Endothelial cell of umbilical vein (primary cell): ENCODE results near the gene SPG7. TPM values are rescaled to one million over a fixed set of nuclear protein-coding genes. Genes with fewer than 3 reads are reported as not detected.

Experiments used
- BruUV-seq: library from RNA; stranded (reverse); fragments of 400-500 nt; replicated peaks from 2 replicates; lab custom pipeline; 2021; lab: Mats Ljungman, UMichigan
- CTCF ChIA-PET: fragments of 300-600, 350-600 bp; sonication (Branson Sonifier 250); formaldehyde crosslinking; loops from one replicate; lab custom pipeline; 2021; ENCODE audit warnings: antibody characterized with exemption, inconsistent platforms; lab: Charles Lee
- POLR2A ChIA-PET: fragments of 300-600, 350-600 bp; sonication (Branson Sonifier 250); formaldehyde crosslinking; loops from one replicate; lab custom pipeline; 2021; ENCODE audit warnings: antibody characterized with exemption, inconsistent platforms; lab: Charles Lee
- DNase-seq: peaks from one replicate; pipeline ENCODE4 v3.0.0-alpha.2; 2011; ENCODE audit warnings: low read depth, low spot score
- FAIRE-seq: peaks from 2 replicates; lab custom pipeline; 2011; peaks lifted over from hg19 to GRCh38; lab: Jason Lieb, UNC
- H2AFZ ChIP-seq: 2 replicates; pipeline ENCODE4 v1.6.0; 2012; ENCODE audit warnings: low read depth, low read length, control low read depth, inconsistent platforms
- H3K27ac ChIP-seq: 2 replicates; pipeline ENCODE4 v1.5.1; 2011; ENCODE audit warnings: low read depth, mild to moderate bottlenecking, control low read depth, low read length, moderate library complexity; ENCODE audit not compliant: insufficient read depth
- H3K27me3 ChIP-seq, 2 experiments: 2 replicates each; pipeline versions ENCODE4 v1.6.0 to v1.6.1; 2011; ENCODE audit warnings: low read length in 2 of 2, mixed read lengths in 1 of 2; ENCODE audit not compliant: control insufficient read depth in 2 of 2, insufficient read depth in 2 of 2
- H3K36me3 ChIP-seq, 2 experiments: 2 replicates in 1 of 2; 3 replicates in 1 of 2; pipeline ENCODE4 v1.5.1; 2011; ENCODE audit warnings: low read length in 2 of 2, mild to moderate bottlenecking in 1 of 2, moderate library complexity in 1 of 2; ENCODE audit not compliant: control insufficient read depth in 2 of 2, insufficient read depth in 2 of 2; ENCODE audit errors: extremely low read depth in 1 of 2
- H3K4me1 ChIP-seq: 3 replicates; pipeline ENCODE4 v1.5.1; 2011; ENCODE audit warnings: mild to moderate bottlenecking, low read length; ENCODE audit not compliant: control insufficient read depth, insufficient read depth; ENCODE audit errors: extremely low read depth
- H3K4me2 ChIP-seq: 2 replicates; pipeline ENCODE4 v1.6.1; 2011; ENCODE audit warnings: low read length, control low read depth, mixed read lengths; ENCODE audit not compliant: insufficient read depth
- H3K4me3 ChIP-seq, 3 experiments: fragments of 200-600 bp in 1 of 3; sonication (generic), shearing (Covaris generic) in 1 of 3; replicated peaks in 1 of 3; 2 replicates each; pipeline ENCODE4 v1.5.1; 2011 to 2016; ENCODE audit warnings: control low read depth in 3 of 3, low read length in 3 of 3, mild to moderate bottlenecking in 2 of 3, inconsistent platforms in 1 of 3, low read depth in 1 of 3, moderate library complexity in 1 of 3; ENCODE audit not compliant: insufficient read depth in 1 of 3
- H3K79me2 ChIP-seq: 2 replicates; pipeline ENCODE4 v1.6.0; 2012; ENCODE audit warnings: low read length, inconsistent platforms; ENCODE audit not compliant: control insufficient read depth, insufficient read depth
- H3K9ac ChIP-seq: replicated peaks from 2 replicates; pipeline ENCODE3; 2011; ENCODE audit warnings: low read length, control low read depth; ENCODE audit not compliant: insufficient read depth; ENCODE audit errors: extremely low read depth
- H3K9me1 ChIP-seq: replicated peaks from 3 replicates; pipeline ENCODE4 v1.6.0; 2011; ENCODE audit warnings: mild to moderate bottlenecking, low read length; ENCODE audit not compliant: control insufficient read depth, insufficient read depth; ENCODE audit errors: extremely low read depth
- H3K9me3 ChIP-seq: replicated peaks from 2 replicates; pipeline ENCODE4 v1.5.1; 2012; ENCODE audit warnings: low read length, inconsistent platforms; ENCODE audit not compliant: control insufficient read depth, insufficient read depth
- H4K20me1 ChIP-seq: replicated peaks from 2 replicates; pipeline ENCODE3; 2011; ENCODE audit warnings: mild to moderate bottlenecking, low read length; ENCODE audit not compliant: control insufficient read depth, insufficient read depth; ENCODE audit errors: extremely low read depth
- CTCF ChIP-seq, 2 donors: IDR thresholded peaks; 1 replicate in 1 of 2; 2 replicates in 1 of 2; pipeline ENCODE4 v1.5.1; 2011; ENCODE audit warnings: low read length in 2 of 2, mild to moderate bottlenecking in 2 of 2, moderate library complexity in 2 of 2, control low read depth in 1 of 2, inconsistent platforms in 1 of 2, low read depth in 1 of 2; ENCODE audit not compliant: insufficient read depth in 1 of 2; ENCODE audit errors: extremely low read depth in 1 of 2
- EZH2 ChIP-seq: IDR thresholded peaks from 2 replicates; pipeline ENCODE4 v1.6.1; 2012; ENCODE audit warnings: borderline replicate concordance, low read depth, mild to moderate bottlenecking, moderate library complexity, low read length, inconsistent platforms; ENCODE audit not compliant: severe bottlenecking
- FOS ChIP-seq: IDR thresholded peaks from 2 replicates; pipeline ENCODE4 v1.6.1; 2011; ENCODE audit warnings: mild to moderate bottlenecking, low read length, moderate library complexity, borderline replicate concordance; ENCODE audit not compliant: insufficient read depth
- GATA2 ChIP-seq: IDR thresholded peaks from 2 replicates; pipeline ENCODE4 v1.7.0; 2011; ENCODE audit warnings: low read depth, mild to moderate bottlenecking, moderate library complexity, mixed read lengths, low read length; ENCODE audit not compliant: insufficient read length, insufficient read depth
- JUN ChIP-seq: IDR thresholded peaks from 2 replicates; pipeline ENCODE4 v1.6.1; 2011; ENCODE audit warnings: borderline replicate concordance, low read depth; ENCODE audit not compliant: insufficient read length, insufficient read depth
- MAX ChIP-seq: IDR thresholded peaks from 2 replicates; pipeline ENCODE4 v1.6.1; 2011; ENCODE audit not compliant: insufficient read depth, insufficient read length
- MYC ChIP-seq: IDR thresholded peaks from one replicate; pipeline ENCODE4 v1.6.1; 2011; ENCODE audit warnings: mild to moderate bottlenecking, low read depth, low read length
- POLR2A ChIP-seq: IDR thresholded peaks from 2 replicates; pipeline ENCODE4 v1.6.1; 2012; ENCODE audit warnings: low read depth, mild to moderate bottlenecking, control low read depth, low read length
- POLR2AphosphoS5 ChIP-seq: IDR thresholded peaks from 2 replicates; pipeline ENCODE4 v1.6.1; 2012; ENCODE audit warnings: low read depth, mild to moderate bottlenecking, control low read depth, low read length, moderate library complexity; ENCODE audit not compliant: insufficient read depth
- dilution Hi-C: fragments of 300-500 bp; cut with MboI; formaldehyde crosslinking; loops from one replicate; pipeline ENCODE4 v1.15.0; 2019; ENCODE audit warnings: low sequenced_read_pairs; ENCODE audit not compliant: extremely low pct_ligation_motif_present
- intact Hi-C: fragments of 100-400 bp; cut with micrococcal nuclease; formaldehyde crosslinking; loops from one replicate; pipeline ENCODE4 v1.10.0; 2022
- polyA plus RNA-seq, 4 experiments: library from polyadenylated mRNA; depleted of rRNA in 3 of 4; stranded (reverse) in 3 of 4; unstranded in 1 of 4; fragments of >200 nt; gene quantifications; 2 replicates each; pipeline versions ENCODE4 v1.2.1 to v1.2.3, GENCODE V29; 2011 to 2012; ENCODE audit warnings: missing spikeins in 1 of 4
- total RNA-seq: library from RNA; stranded (reverse); gene quantifications from 2 replicates; pipeline ENCODE4 v1.2.3, GENCODE V29; 2021

SPG7 gene
- total and polyA plus RNA-seq, 2 donors (not counting 3 experiments of a cell fraction or from before 2014, with no cell fraction given) = 90.2 to 146 TPM

GRCh38 chr16:89493776-89494175, 14.4 kb upstream of the SPG7 start:
- Histone ChIP-seq H3K9me1 (no peaks in the 10 kb centered on the region), H3K9me3 (no peaks in the 10 kb centered on the region), H3K4me2 (no peak overlapping the region), H4K20me1 (no peaks in the 10 kb centered on the region), H3K4me3 (no peak overlapping the region), H3K4me1 (peaks cover 12% of the 10 kb centered on the region), H3K9ac (no peak overlapping the region), H3K27me3 (no peaks in the 10 kb centered on the region), H3K27ac (no peak overlapping the region), H2AFZ (no peak overlapping the region), H3K36me3 (peaks cover 0 to 2% of the 10 kb centered on the region in 2 experiments), H3K79me2 (peaks cover 22% of the 10 kb centered on the region)
- FAIRE-seq (no peak), DNase-seq (no peak)
- POLR2A ChIA-PET = no interaction called here
- no peak for TF ChIP-seq CTCF (IDR thresholded peaks at IDR 0.05; ENCODE audit: extremely low read depth in 1 of 2, insufficient read depth in 1 of 2, low read depth in 1 of 2, low read length in 2 of 2)
- TF ChIP-seq MAX = no peak
- TF ChIP-seq FOS = no peak
- no peak for TF ChIP-seq POLR2A
- TF ChIP-seq EZH2 = no peak
- TF ChIP-seq JUN = no peak
- TF ChIP-seq POLR2AphosphoS5 = no peak
- no peak for TF ChIP-seq GATA2
- no peak for TF ChIP-seq MYC
- intact Hi-C loops = no loop called here
- BruUV-seq = no TSS peak
- dilution Hi-C loops = no loop called here
- CTCF ChIA-PET = interaction anchor here (1.9 kb wide), 1 partner anchor 64 kb away, joined by 5 read pairs; no protein-coding TSS in a partner anchor
